MM.1S (cell line): ENCODE data around the gene INO80D.

Experiments
- EZH2 ChIP-seq: fragments of 300-600 bp; sonication (generic); optimal IDR thresholded peaks from 2 replicates; pipeline ENCODE3; 2017; ENCODE audit warnings: low read depth, mild to moderate bottlenecking, antibody characterized with exemption, low read length, mixed read lengths
- EZH2phosphoT487 ChIP-seq: fragments of 300-600 bp; sonication (generic); IDR thresholded peaks from 2 replicates; pipeline ENCODE4 v1.6.1; 2018; ENCODE audit warnings: antibody characterized with exemption, low read length
- TF ChIP-seq, protein P1 (sequence below): fragments of 300-600 bp; sonication (generic); IDR thresholded peaks from 2 replicates; pipeline ENCODE4 v1.5.1; 2016; ENCODE audit warnings: antibody characterized with exemption, low read length, mixed read lengths

DNA sequence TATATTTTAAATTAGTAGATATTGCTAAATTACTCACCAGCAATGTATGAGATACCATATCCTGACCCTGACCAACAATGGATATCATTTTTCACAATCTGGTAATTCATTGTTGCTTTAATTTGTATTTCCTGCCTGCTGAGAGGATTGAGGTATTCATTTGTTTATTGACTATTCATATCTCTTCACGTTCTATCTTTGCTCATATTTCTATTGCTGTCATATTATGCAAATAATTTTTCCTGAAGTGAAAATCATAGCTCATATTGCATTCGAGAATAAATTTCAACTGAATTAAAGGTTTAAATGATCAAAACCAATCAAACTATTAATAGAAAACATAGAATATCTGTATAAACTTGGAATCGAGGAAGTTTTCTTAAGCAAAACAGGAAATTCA is 31.0 kb downstream of the INO80D start:
- TF ChIP-seq, protein P1, sequence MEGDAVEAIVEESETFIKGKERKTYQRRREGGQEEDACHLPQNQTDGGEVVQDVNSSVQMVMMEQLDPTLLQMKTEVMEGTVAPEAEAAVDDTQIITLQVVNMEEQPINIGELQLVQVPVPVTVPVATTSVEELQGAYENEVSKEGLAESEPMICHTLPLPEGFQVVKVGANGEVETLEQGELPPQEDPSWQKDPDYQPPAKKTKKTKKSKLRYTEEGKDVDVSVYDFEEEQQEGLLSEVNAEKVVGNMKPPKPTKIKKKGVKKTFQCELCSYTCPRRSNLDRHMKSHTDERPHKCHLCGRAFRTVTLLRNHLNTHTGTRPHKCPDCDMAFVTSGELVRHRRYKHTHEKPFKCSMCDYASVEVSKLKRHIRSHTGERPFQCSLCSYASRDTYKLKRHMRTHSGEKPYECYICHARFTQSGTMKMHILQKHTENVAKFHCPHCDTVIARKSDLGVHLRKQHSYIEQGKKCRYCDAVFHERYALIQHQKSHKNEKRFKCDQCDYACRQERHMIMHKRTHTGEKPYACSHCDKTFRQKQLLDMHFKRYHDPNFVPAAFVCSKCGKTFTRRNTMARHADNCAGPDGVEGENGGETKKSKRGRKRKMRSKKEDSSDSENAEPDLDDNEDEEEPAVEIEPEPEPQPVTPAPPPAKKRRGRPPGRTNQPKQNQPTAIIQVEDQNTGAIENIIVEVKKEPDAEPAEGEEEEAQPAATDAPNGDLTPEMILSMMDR, result no peak
- TF ChIP-seq EZH2, result no peak
- no peak for TF ChIP-seq EZH2phosphoT487
